K562 (cell line): ENCODE measurements around the gene C11orf98. TPM values are rescaled to one million over a fixed set of nuclear protein-coding genes. Genes with fewer than 3 reads are reported as not detected.
A peak's percentile ranks its signal among the peaks of the same experiment; 100 is the strongest.

Experiments
- BRD9 ChIP-seq: fragments of 450-650 bp; IDR thresholded peaks from 2 replicates; pipeline ENCODE4 v1.6.1; 2018; ENCODE audit warnings: low read depth; ENCODE audit not compliant: partially characterized antibody
- FOXP1 ChIP-seq: sonication (generic); formaldehyde crosslinking; IDR thresholded peaks from 2 replicates; pipeline ENCODE4 v1.8.0; 2022; ENCODE audit warnings: mild to moderate bottlenecking, missing genetic modification reagents
- HLTF ChIP-seq: fragments of 450-650 bp; IDR thresholded peaks from 2 replicates; pipeline ENCODE4 v1.6.1; 2016
- KDM2B ChIP-seq: fragments of 250-450 bp; sonication (Bioruptor Pico); IDR thresholded peaks from 2 replicates; pipeline ENCODE4 v1.8.0; 2021; ENCODE audit warnings: mild to moderate bottlenecking, moderate library complexity
- NCOA6 ChIP-seq: fragments of 450-650 bp; IDR thresholded peaks from 2 replicates; pipeline ENCODE4 v1.6.1; 2017; ENCODE audit warnings: mild to moderate bottlenecking
- PTRF ChIP-seq: fragments of 450-650 bp; IDR thresholded peaks from 2 replicates; pipeline ENCODE4 v1.6.1; 2016; ENCODE audit warnings: mild to moderate bottlenecking, missing genetic modification characterization, missing compliant biosample characterization
- PTTG1 ChIP-seq: fragments of 450-650 bp; IDR thresholded peaks from 2 replicates; pipeline ENCODE4 v1.6.1; 2016; ENCODE audit warnings: low read depth, mild to moderate bottlenecking, missing genetic modification characterization, missing compliant biosample characterization
- TAF7 ChIP-seq: fragments of 450-650 bp; IDR thresholded peaks from 2 replicates; pipeline ENCODE4 v1.6.1; 2016; ENCODE audit warnings: missing genetic modification characterization, missing compliant biosample characterization
- TEAD2 ChIP-seq: fragments of 450-650 bp; IDR thresholded peaks from 2 replicates; pipeline ENCODE4 v1.6.1; 2016; ENCODE audit warnings: missing genetic modification characterization, control low read depth, missing compliant biosample characterization
- TRIM24 ChIP-seq, 2 experiments: fragments of 450-650 bp; IDR thresholded peaks; 2 replicates each; pipeline ENCODE4 v1.6.1; 2016
- ZC3H11A ChIP-seq: IDR thresholded peaks from 2 replicates; pipeline ENCODE4 v1.6.1; 2012; ENCODE audit warnings: low read depth, low read length, improper control_type of control experiment
- ZFP91 ChIP-seq: sonication (generic); formaldehyde crosslinking; IDR thresholded peaks from 2 replicates; pipeline ENCODE4 v1.8.0; 2022; ENCODE audit warnings: mild to moderate bottlenecking, missing genetic modification reagents
- ZNF717 ChIP-seq: fragments of 250-450 bp; sonication (Bioruptor Pico); IDR thresholded peaks from 2 replicates; pipeline ENCODE4 v1.5.0; 2021
- polyA plus RNA-seq, 8 experiments: library from polyadenylated mRNA; depleted of rRNA in 4 of 8; stranded (reverse) in 5 of 8; unstranded in 3 of 8; fragments of >200 nt; fragmentation: Nextera tagmentation in 2 of 8; fragmentation: Illumina TruSeq in 1 of 8; extraction: Ambion mirVana in 2 of 8; extraction: Trizol in 1 of 8; gene quantifications; 2 replicates each; pipeline versions ENCODE4 v1.2.1 to v1.2.3, GENCODE V29; 2011 to 2014; ENCODE audit warnings: inconsistent platforms in 1 of 8, missing spikeins in 1 of 8
- total RNA-seq, 7 experiments: library from RNA; depleted of rRNA in 6 of 7; stranded (reverse); fragments of >200 nt in 6 of 7; fragmentation: Illumina TruSeq in 2 of 7; extraction: Trizol in 2 of 7; gene quantifications; 2 replicates each; pipeline versions ENCODE4 v1.2.1 to v1.2.3, GENCODE V29; 2011 to 2021; ENCODE audit warnings: low replicate concordance in 1 of 7
- TF ChIP-seq, protein P1 (sequence below): sonication (generic); formaldehyde crosslinking; IDR thresholded peaks from 2 replicates; pipeline ENCODE4 v1.8.0; 2023; ENCODE audit warnings: missing genetic modification reagents, mild to moderate bottlenecking, borderline replicate concordance
- TF ChIP-seq, protein P2 (sequence below): fragments of 250-450 bp; sonication (Bioruptor Pico); IDR thresholded peaks from 2 replicates; pipeline ENCODE4 v1.4.0; 2020; ENCODE audit warnings: mild to moderate bottlenecking, moderate library complexity
- TF ChIP-seq, protein P3 (sequence below): fragments of 200-400 bp; formaldehyde crosslinking; IDR thresholded peaks from 2 replicates; pipeline ENCODE4 v1.6.1; 2017; ENCODE audit warnings: mild to moderate bottlenecking, low read depth, low read length, moderate library complexity

The C11orf98 gene
- total and polyA plus RNA-seq, 9 of the 15 experiments (the other 6 are each of a cell fraction or from before 2014, with no cell fraction given): 103 to 352 (median 218) TPM

DNA sequence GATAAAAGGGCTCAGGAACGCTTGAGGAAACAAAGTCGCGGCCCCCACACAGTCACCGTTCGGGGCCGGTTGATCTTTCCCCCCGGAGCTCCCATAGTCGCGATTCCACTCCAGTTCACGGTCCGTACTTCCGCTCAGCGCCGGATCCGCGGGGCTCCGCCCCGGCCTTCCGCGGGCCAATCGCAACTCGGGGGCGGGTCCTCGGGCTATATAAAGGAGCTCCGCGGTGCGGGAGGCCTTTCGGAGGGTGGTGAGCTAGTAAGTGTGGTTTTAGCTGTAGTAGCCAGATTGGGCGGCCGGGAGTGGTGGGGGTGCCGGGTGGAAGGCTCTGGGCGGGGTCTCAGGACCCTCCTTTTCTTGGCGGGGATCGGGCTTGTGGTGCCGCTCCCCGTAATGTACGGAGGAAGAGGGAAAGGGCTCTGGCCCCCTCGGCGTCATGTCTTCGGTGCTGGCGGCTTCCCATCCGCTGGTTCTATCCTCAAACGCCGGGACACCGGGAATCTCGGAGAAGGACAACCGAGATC is at the start of gene C11orf98, which contains the start of gene CSKMT (continued):
- TF ChIP-seq, protein P1, sequence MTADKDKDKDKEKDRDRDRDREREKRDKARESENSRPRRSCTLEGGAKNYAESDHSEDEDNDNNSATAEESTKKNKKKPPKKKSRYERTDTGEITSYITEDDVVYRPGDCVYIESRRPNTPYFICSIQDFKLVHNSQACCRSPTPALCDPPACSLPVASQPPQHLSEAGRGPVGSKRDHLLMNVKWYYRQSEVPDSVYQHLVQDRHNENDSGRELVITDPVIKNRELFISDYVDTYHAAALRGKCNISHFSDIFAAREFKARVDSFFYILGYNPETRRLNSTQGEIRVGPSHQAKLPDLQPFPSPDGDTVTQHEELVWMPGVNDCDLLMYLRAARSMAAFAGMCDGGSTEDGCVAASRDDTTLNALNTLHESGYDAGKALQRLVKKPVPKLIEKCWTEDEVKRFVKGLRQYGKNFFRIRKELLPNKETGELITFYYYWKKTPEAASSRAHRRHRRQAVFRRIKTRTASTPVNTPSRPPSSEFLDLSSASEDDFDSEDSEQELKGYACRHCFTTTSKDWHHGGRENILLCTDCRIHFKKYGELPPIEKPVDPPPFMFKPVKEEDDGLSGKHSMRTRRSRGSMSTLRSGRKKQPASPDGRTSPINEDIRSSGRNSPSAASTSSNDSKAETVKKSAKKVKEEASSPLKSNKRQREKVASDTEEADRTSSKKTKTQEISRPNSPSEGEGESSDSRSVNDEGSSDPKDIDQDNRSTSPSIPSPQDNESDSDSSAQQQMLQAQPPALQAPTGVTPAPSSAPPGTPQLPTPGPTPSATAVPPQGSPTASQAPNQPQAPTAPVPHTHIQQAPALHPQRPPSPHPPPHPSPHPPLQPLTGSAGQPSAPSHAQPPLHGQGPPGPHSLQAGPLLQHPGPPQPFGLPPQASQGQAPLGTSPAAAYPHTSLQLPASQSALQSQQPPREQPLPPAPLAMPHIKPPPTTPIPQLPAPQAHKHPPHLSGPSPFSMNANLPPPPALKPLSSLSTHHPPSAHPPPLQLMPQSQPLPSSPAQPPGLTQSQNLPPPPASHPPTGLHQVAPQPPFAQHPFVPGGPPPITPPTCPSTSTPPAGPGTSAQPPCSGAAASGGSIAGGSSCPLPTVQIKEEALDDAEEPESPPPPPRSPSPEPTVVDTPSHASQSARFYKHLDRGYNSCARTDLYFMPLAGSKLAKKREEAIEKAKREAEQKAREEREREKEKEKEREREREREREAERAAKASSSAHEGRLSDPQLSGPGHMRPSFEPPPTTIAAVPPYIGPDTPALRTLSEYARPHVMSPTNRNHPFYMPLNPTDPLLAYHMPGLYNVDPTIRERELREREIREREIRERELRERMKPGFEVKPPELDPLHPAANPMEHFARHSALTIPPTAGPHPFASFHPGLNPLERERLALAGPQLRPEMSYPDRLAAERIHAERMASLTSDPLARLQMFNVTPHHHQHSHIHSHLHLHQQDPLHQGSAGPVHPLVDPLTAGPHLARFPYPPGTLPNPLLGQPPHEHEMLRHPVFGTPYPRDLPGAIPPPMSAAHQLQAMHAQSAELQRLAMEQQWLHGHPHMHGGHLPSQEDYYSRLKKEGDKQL: no peak
- TF ChIP-seq, protein P2, sequence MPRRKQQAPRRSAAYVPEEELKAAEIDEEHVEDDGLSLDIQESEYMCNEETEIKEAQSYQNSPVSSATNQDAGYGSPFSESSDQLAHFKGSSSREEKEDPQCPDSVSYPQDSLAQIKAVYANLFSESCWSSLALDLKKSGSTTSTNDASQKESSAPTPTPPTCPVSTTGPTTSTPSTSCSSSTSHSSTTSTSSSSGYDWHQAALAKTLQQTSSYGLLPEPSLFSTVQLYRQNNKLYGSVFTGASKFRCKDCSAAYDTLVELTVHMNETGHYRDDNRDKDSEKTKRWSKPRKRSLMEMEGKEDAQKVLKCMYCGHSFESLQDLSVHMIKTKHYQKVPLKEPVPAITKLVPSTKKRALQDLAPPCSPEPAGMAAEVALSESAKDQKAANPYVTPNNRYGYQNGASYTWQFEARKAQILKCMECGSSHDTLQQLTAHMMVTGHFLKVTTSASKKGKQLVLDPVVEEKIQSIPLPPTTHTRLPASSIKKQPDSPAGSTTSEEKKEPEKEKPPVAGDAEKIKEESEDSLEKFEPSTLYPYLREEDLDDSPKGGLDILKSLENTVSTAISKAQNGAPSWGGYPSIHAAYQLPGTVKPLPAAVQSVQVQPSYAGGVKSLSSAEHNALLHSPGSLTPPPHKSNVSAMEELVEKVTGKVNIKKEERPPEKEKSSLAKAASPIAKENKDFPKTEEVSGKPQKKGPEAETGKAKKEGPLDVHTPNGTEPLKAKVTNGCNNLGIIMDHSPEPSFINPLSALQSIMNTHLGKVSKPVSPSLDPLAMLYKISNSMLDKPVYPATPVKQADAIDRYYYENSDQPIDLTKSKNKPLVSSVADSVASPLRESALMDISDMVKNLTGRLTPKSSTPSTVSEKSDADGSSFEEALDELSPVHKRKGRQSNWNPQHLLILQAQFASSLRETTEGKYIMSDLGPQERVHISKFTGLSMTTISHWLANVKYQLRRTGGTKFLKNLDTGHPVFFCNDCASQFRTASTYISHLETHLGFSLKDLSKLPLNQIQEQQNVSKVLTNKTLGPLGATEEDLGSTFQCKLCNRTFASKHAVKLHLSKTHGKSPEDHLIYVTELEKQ (CRISPR knock-in tag): no peak
- TF ChIP-seq PTTG1 (tag): no peak
- TF ChIP-seq ZC3H11A: no peak
- TF ChIP-seq TEAD2 (tag): no peak
- TF ChIP-seq TRIM24 (IDR thresholded peaks at IDR 0.05): peak in 1 of 2 experiments; percentile 26; a peak in 1 of 4 replicates
- TF ChIP-seq, protein P3, sequence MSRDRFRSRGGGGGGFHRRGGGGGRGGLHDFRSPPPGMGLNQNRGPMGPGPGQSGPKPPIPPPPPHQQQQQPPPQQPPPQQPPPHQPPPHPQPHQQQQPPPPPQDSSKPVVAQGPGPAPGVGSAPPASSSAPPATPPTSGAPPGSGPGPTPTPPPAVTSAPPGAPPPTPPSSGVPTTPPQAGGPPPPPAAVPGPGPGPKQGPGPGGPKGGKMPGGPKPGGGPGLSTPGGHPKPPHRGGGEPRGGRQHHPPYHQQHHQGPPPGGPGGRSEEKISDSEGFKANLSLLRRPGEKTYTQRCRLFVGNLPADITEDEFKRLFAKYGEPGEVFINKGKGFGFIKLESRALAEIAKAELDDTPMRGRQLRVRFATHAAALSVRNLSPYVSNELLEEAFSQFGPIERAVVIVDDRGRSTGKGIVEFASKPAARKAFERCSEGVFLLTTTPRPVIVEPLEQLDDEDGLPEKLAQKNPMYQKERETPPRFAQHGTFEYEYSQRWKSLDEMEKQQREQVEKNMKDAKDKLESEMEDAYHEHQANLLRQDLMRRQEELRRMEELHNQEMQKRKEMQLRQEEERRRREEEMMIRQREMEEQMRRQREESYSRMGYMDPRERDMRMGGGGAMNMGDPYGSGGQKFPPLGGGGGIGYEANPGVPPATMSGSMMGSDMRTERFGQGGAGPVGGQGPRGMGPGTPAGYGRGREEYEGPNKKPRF: no peak
- peak; percentile 91 for TF ChIP-seq ZNF717 (CRISPR knock-in tag)
- TF ChIP-seq HLTF: no peak
- TF ChIP-seq ZFP91: 0 out of 2 replicates have a peak, but pooled peaks have one; percentile 54
- TF ChIP-seq TAF7 (tag): peak; percentile 76
- no peak for TF ChIP-seq PTRF (tag)
- no peak; the same call in 1 of the 2 replicates for TF ChIP-seq FOXP1
- no peak for TF ChIP-seq BRD9
- 0 out of 2 replicates have a peak, but pooled peaks have one; percentile 41 for TF ChIP-seq NCOA6
- 0 out of 2 replicates have a peak, but pooled peaks have one; percentile 24 for TF ChIP-seq KDM2B
